ENCODE measurements around the gene DLX3. TPM values are rescaled to one million over a fixed set of nuclear protein-coding genes. Genes with fewer than 3 reads are reported as not detected.

Gene DLX3
- polyA plus RNA-seq, 3 donors = 0.92 to 1.5 (median 1.1) TPM

DNA sequence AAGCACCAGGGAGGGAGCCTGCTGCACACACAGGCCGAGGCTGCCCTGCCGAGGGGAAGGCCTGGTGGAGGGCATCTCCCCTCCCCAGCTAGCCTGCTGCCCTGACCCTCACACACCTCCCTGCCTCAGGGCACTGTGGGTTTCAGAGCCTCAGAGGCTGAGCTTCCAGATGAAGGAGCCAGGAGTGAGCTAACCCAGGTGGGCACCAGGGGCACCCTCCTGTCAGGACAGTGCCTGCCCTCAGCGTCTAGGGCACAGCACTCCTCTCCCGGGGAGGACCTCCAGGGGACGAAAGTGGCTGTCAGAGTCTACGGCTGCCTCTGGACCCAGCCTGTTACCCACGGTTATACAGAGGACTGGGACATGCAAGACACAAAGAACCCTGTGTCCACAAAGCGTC is 48.8 kb downstream of the DLX3 start:
- DNase-seq (ENCODE audit: extremely low read depth in 1 of 11, low read depth in 9 of 11, low spot score in 4 of 11) = no peak

DNA sequence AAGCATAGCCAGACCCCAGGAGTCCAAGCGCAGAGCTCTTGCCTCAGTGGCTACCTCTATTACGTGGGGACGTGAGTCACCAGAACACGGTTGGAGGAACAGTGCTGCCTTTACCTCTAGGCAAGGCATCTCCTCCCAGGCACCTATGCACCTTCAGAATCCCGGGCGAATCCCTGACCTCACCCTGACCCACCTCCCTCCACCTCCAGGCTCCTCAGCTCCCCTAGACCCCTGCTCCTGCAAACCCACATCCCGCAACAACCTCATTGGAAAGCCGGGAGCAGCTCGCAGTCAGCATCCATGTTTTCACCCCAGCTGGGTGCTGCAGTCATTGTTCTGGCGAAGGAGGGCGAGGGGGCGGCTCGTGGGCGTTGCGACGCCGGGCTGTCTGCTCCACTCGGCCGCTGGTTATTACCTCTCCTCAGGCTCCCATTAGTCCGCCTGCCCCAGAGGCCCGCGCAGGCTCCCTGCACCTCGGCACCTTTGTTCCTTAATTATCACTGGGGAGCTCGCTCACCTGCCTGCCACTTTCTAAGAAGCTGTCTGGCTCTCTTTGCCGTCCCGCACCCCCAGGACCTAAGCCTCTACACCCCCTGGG is 50.7 kb downstream of the DLX3 start:
- DNase-seq (ENCODE audit: extremely low read depth in 1 of 11, low read depth in 9 of 11, low spot score in 4 of 11) = no peak

DNA sequence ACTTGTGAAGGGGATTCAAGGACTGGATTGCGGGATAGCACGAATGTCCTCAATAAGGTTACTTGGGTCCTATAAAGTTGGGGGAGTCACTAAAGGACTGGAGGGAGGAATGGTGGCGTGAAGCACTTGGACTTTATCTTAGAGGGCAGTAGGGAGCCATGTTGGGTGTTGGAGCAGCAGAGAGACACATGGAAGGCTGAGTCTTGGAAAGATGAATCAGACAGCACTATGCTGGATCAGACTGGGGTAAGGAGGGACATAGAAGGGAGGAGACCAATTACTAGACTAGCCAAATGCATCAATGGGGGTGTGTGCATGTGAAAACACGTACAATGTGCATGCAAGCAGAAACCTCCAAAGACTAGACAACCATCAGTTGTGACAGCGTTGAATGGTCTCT is 52.1 kb downstream of the DLX3 start:
- no peak for DNase-seq (ENCODE audit: extremely low read depth in 1 of 11, low read depth in 9 of 11, low spot score in 4 of 11)

DNA sequence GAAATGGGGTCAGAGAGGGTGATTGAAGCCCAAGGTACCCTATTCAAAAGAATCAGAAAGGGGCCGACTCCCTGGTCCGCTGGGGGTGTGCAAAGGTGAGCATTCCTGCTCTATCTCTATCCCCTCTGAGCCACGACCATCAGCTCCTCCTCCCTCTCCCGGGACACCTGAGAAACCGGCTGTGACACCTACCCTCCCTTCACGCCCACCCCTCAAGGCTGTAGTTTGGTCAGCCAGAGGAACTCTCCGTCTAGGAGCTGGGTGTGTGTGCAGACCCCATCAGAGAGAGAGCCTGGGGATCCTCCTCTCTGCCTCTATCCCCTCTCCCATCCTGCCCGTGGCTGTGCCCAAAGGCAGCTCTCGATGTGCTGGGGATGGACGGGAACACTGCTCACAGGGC is 53.6 kb downstream of the DLX3 start:
- DNase-seq (ENCODE audit: extremely low read depth in 1 of 11, low read depth in 9 of 11, low spot score in 4 of 11) = no peak

Other genes starting within 250 kb of the DLX3 start
- 10 to 100 TPM; 17.1 to 19.2 (median 19.1) TPM for gene FAM117A, start 231.1 kb downstream of the DLX3 start, polyA plus RNA-seq (ENCODE audit: insufficient read length in 3 of 3)
- 10 to 100 TPM; 49.1 to 54.9 (median 52.1) TPM for gene KAT7, start 206.5 kb downstream of the DLX3 start, polyA plus RNA-seq (ENCODE audit: insufficient read length in 3 of 3)
- under 1 TPM in 2 of 3 donors, not detected in 1; 0.37 to 0.82 TPM for gene TAC4, start 147.2 kb downstream of the DLX3 start, polyA plus RNA-seq (ENCODE audit: insufficient read length in 3 of 3)
- gene DLX4, start 26.0 kb downstream of the DLX3 start, polyA plus RNA-seq (ENCODE audit: insufficient read length in 3 of 3) = under 1 TPM; 0.76 to 0.89 (median 0.85) TPM
- 100 to 1,000 TPM in 1 of 3 donors, 10 to 100 TPM in 2; 84.1 to 101 (median 93.0) TPM for gene ITGA3, start 60.9 kb upstream of the DLX3 start, polyA plus RNA-seq (ENCODE audit: insufficient read length in 3 of 3)
- gene PDK2, start 100.1 kb upstream of the DLX3 start, polyA plus RNA-seq (ENCODE audit: insufficient read length in 3 of 3) = 100 to 1,000 TPM; 103 to 125 (median 110) TPM
- 10 to 100 TPM; 13.2 to 19.4 (median 18.6) TPM for gene SAMD14, start 134.9 kb upstream of the DLX3 start, polyA plus RNA-seq (ENCODE audit: insufficient read length in 3 of 3)
- 10 to 100 TPM; 39.5 to 59.3 (median 46.2) TPM for gene PPP1R9B, start 155.5 kb upstream of the DLX3 start, polyA plus RNA-seq (ENCODE audit: insufficient read length in 3 of 3)
- gene SGCA, start 170.8 kb upstream of the DLX3 start, polyA plus RNA-seq (ENCODE audit: insufficient read length in 3 of 3) = 1 to 10 TPM in 1 of 3 donors, under 1 TPM in 2; 0.47 to 1.6 (median 0.98) TPM
- gene COL1A1, start 206.4 kb upstream of the DLX3 start, polyA plus RNA-seq (ENCODE audit: insufficient read length in 3 of 3) = 100 to 1,000 TPM; 412 to 838 (median 505) TPM

All from renal cortex interstitium (tissue), 11 donors.